Measurements from ENCODE around the gene HEMK1. TPM values are rescaled to one million over a fixed set of nuclear protein-coding genes. Genes with fewer than 3 reads are reported as not detected.
A peak's percentile ranks its signal among the peaks of the same experiment; 100 is the strongest.

The HEMK1 gene
- total RNA-seq, 1 experiment from 2014 or later: 20.9 TPM

- Mint-ChIP-seq H3K9me3 (no peaks in the 10 kb centered on the region), H3K27me3 (ENCODE audit: low read depth) (peaks cover 9% of the 10 kb centered on the region), H3K36me3 (no peaks in the 10 kb centered on the region), H3K4me1 (no peaks in the 10 kb centered on the region), H3K27ac (0 out of 2 replicates have a peak overlapping the region, but pooled peaks have one; percentile 49), H3K4me3 (no peak overlapping the region)
- DNase-seq (ENCODE audit: low spot score) (no peak), ATAC-seq (no peak)
- TF ChIP-seq NFYB (CRISPR knock-in tag; conservative IDR thresholded peaks at IDR 0.05; ENCODE audit: low read depth) (no peak), FOXJ3 (CRISPR knock-in tag; IDR thresholded peaks at IDR 0.05; ENCODE audit: borderline replicate concordance) (no peak), ELF4 (CRISPR knock-in tag; IDR thresholded peaks at IDR 0.05; ENCODE audit: low read depth) (no peak), SMAD3 (CRISPR knock-in tag; IDR thresholded peaks at IDR 0.05; ENCODE audit: borderline replicate concordance) (no peak), ZBTB43 (CRISPR knock-in tag; IDR thresholded peaks at IDR 0.05) (no peak), CREB1 (CRISPR knock-in tag; IDR thresholded peaks at IDR 0.05) (no peak), EMX1 (CRISPR knock-in tag; IDR thresholded peaks at IDR 0.05) (no peak), MXD4 (CRISPR knock-in tag; IDR thresholded peaks at IDR 0.05; ENCODE audit: borderline replicate concordance) (no peak), ATF3 (CRISPR knock-in tag; conservative IDR thresholded peaks at IDR 0.05) (no peak), ARID4B (CRISPR knock-in tag; IDR thresholded peaks at IDR 0.05; ENCODE audit: borderline replicate concordance) (no peak), TEAD4 (CRISPR knock-in tag; IDR thresholded peaks at IDR 0.05) (no peak), ATF6 (CRISPR knock-in tag; IDR thresholded peaks at IDR 0.05) (no peak), NFE2L1 (CRISPR knock-in tag; IDR thresholded peaks at IDR 0.05) (no peak), NR2C2 (CRISPR knock-in tag; IDR thresholded peaks at IDR 0.05) (no peak), ZNF423 (CRISPR knock-in tag; IDR thresholded peaks at IDR 0.05) (no peak), RELA (CRISPR knock-in tag; IDR thresholded peaks at IDR 0.05; ENCODE audit: borderline replicate concordance) (no peak), ZNF317 (CRISPR knock-in tag; IDR thresholded peaks at IDR 0.05; ENCODE audit: borderline replicate concordance, low read depth) (no peak), HMGXB4 (CRISPR knock-in tag; IDR thresholded peaks at IDR 0.05) (no peak), TEAD1 (CRISPR knock-in tag; IDR thresholded peaks at IDR 0.05) (no peak)
- ChIA-PET POLR2A (no interaction called here), CTCF (no interaction called here)
Measured at GRCh38 chr3:50559702-50560101, 9.6 kb upstream of the HEMK1 start.
